GM10847 (cell line): ENCODE data around the gene KLF7.

Experiments used
- POLR2A ChIP-seq: IDR thresholded peaks from 2 replicates; pipeline ENCODE4 v1.6.1; 2011; ENCODE audit not compliant: insufficient read length; ENCODE audit errors: extremely low read depth

Gene KLF7

DNA sequence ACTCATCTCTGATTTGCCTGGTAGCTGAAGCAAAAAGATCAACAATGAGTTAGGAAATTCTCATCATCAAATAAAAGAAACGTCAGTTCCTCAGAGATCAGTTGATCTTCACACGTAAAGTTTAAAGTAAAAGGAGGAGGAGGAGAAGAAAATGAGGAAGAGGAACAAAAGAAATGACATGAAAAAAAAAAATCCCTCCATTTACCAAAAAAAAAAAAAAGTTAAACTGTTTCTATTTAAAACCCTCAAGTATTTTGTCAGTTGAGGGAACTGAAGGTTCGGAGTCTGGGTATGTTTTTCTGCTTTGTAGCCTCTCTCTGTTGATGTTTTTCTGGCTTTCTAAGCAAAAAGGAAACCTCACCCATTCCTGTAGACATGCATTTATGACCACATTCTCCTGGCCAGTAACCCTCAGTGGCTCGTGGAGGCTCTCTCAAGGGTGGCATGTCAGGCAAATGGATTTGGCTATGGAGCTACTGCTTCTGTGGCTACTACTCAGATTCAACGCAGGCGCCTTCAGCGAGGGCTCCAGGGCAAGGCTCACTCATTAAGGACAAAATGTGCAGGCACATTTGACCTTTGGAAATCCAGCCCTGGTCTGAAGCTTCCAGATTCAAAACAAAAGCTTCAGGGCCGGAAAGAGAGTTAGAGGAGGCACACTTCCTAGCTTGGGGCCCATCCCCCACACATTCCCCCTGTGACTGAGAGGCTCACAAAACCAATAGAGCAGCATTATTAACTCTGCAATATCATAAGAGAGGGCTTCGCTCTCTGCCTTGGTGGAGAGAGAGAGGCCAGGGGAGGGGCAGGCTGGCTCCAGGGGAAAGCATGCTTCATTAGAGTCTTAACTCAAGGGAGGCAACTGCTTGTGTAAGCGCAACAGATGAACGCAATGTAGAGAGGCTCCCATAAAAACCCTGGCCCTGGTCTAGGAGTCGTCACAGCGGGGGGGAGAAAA, 22.3 kb downstream of the KLF7 start:
- no peak for TF ChIP-seq POLR2A

DNA sequence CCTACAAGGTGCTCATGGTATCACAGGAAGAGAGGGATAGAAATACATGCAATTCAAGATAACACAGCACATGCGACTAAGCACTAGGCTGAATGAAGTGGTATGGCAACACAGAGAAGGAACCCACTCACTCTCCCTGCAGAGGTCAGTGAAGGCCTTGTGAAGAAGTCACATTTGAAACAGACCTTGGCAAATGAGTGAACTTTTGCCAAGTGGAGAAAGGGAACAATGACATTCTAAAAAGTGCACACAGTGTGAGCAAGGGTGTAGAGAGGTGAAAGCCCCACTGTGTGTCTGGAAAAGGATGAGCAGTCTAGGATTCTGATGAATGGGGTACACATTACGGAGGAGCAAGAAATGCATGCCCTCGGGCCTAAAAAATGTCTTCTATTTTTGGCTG, 23.3 kb downstream of the KLF7 start:
- no peak for TF ChIP-seq POLR2A

DNA sequence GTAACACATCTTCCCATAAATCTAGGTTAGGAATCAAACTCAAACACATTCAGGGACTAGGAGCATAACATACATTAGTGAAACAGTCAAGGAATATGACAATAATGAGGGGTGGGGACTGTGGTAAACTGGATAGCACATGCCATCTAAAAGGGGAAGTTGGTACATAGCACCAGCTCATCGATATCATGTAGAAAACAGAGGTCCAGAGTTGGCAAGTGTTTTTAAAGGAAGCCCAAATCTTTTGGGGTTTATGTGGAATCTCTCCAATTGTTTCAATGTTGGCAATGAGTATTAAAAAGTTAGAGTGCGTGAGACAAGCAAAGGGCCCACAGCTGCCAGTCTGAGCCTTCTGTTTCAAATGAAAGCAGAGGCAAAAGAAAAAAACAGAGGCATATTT, 24.4 kb downstream of the KLF7 start:
- TF ChIP-seq POLR2A, result no peak

DNA sequence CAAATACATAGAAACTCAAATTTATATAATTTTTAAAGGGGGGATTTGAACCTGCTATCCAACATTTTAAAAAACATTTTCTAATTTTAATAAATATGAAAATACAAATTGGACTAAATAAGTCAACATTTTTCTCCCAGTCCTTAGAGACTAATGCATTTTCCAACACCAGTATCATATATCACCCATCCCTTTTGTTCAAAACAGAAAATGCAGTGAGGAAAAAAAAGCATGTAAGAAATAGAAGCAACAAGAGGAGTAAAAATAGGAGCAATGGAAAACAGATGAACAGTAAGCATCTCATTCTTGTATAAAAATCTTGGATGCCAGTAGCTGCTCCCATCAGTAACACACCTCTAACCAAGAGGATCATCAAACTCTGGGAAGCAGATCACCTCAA, 25.5 kb downstream of the KLF7 start:
- no peak for TF ChIP-seq POLR2A

DNA sequence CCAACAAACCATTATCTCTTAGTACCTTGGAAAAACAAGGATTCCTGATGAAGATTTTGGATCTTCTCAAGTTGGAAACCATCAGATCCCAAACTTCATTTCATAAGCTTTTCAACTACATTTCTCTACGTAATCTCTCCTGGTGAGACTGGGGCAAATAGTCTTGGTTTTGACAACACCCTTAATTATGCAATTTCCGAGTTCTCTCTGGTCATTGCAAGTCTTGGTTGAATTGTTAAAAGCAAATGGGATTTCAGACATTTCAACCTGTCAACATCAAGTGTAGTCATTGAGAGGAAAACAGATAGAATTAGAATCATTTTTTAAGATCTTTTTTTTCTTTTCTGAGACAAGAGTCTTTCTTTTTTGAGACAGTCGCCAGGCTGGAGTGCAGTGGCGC, 26.2 kb downstream of the KLF7 start:
- TF ChIP-seq POLR2A, result no peak

DNA sequence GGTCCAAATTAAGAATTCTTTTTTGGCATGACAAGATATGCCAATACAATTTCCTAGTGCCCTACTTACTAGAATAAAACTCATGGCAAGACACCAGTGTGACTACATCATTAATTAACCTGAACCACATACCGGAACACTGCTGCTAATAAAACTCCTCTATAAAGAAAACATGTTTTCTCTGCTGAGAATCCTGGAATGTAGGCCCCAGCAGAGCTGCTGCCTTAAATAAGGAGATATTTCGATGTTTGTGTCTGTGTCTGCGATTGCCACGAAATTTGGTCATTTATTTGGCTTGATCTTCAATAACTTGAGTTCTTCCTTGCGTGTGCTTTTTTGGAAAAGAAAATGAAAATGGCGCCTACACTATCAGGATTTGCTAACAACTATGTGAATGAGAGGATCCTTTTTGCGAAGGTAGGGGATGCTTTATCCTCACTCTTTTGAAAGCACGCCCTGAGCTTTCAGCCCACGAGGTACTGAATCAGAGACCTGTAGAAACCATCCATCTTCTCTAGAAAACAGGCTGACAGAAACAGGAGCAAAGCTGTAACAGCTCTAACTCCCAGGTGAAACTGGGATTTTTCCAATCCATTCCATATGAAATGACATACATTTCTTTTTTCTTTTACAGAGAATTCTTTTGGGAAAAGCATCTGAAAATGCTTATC, 27.0 kb downstream of the KLF7 start:
- TF ChIP-seq POLR2A, result no peak

DNA sequence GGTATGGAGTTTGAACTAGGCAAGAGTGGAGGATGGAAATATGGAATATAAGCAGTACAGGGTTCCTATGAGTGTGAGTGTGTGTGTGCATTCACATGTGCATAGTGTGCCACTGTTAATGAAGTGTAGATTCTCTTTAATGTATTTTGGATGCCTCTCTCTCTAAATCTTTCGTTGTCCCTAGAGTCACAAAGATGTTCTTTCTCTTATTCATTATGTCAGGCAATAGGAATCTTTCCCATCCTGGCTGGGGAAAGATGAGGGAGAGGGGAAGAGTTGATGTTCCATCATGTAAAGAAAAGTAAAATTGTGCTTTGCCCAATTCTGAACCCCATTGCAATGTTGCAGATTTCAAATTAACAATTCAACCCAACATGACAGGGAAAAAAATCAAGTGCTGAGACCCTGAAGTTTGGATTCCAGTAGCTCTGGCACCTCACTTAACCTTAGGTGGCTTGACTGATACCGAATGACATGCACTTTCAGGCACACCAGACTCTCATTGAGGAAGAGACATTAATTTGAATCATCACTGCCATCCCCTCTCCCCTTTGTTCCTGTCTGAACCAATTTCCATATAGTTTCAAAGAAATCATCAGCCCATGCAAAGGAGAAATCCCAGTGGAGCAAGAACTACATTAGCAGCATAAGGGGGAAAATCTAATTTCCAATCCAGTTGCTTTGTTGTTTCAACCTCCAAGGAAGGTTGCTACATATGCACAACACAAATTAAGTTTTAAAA, 28.0 kb downstream of the KLF7 start:
- TF ChIP-seq POLR2A, result no peak

DNA sequence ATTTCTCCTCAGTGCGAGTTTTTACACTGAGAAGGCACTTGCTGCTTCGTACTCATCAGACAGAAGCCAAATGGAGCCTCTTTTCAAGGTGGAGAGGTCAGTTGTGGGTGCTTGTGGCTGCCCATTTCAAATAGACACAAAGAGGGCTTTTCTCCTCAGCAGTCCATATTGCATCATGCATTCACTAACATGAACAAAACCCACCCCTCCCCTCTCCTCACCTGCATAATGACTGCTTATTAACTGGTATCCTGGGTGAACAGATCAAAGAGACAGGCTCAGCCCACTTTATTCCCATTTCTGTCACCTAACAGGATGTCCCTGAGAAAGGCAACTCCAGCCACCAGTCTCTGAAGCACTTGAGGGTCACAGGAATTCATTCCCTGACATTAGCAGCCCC, 28.9 kb downstream of the KLF7 start:
- no peak for TF ChIP-seq POLR2A

DNA sequence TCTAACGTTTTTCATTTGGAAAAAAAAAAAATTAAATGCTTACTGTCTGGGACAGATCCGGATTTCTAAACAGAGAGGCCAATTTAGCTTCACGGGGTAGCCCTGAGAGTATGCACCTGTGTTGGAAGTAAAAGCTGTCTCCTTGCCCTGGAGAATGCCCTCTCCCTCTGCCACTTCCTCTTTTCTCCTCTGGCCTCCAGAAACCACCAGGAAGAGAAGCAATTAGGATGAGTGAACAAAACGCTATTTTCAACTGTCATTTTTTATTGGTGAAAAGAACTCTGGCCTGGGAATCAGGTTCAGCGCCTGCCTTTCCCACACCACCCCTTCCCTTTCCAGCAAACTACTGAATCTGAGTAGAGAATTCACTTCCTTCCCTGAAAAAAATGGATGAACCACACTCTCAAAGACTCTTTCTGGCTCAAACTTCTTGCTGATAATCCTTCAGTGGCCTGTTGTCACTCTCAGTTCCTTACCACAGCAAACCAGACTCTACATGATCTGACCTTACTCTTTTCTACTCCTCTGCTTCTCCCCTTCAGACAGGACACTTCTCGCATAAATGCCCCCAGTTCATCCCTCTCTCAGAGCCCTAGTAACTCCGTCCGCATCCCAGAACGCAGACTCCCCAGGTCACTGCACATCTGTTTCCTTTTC, 29.8 kb downstream of the KLF7 start:
- no peak for TF ChIP-seq POLR2A

DNA sequence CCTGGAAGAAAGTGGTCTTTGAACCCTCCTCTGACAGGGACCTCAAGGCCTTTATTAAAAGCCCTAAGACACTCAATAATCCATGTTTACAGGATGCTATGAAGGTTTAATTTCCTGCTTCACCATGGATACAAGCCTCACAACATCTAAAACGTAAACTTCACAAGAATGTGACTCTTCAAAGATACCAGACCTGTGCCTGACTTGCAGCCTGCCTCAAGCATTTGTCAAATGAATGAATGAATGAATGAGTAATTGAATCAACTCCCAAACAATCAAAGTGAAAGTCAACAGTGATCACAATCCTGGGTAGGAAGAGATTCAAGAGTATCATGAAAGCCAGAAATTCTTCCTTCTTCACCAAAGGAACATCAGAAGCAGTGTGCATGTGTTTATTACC, 30.4 kb downstream of the KLF7 start:
- TF ChIP-seq POLR2A, result no peak

DNA sequence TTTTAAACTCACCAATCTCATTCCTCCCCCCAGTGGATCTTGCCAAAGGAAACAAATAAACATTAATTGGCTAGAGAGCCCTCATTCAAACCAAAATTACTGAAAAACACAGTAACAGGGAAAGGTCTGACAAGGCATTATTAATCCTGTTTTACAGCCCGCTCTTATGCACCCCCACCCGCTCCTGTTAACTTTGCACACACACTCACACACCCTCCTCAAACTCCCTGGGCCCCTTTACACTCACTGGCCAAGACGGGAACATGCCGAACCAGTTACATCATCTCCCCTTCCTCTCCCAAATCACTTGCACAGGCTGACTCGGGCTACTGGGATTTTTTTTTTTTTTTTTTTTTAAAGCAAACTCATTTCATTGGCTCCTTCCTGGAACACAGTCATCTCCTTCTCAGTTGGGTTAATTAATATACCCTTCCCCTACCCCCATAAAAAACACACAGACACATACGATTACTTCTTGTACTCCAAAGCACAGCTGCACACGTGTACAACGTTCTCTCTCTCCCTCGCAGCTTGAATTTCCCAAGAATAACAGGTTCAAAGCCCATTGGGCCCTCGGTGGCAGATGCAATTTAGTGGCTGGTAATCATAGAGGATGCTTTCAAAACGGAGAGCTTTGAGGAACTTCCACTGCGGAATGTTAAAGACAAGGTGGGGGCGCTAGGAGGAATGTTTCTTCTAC, 31.8 kb downstream of the KLF7 start:
- TF ChIP-seq POLR2A, result no peak

DNA sequence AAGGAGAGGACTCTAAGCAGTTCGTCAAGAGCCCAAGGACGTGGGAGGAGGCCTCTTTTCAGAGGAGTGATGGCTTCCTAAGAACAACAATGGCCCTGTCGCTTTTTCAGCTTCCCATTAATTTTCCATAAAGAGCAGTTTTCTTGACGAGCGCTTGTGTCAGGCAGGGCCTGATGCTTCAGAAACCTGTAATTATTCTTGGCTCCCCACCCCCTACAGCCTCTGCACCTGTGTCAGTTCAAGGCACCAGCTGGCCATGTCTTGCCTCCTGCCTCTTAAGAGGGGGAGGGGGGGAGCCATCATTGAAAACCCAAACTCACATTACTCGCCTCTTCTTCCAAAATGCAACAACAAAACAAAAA, 32.3 kb downstream of the KLF7 start:
- no peak for TF ChIP-seq POLR2A

DNA sequence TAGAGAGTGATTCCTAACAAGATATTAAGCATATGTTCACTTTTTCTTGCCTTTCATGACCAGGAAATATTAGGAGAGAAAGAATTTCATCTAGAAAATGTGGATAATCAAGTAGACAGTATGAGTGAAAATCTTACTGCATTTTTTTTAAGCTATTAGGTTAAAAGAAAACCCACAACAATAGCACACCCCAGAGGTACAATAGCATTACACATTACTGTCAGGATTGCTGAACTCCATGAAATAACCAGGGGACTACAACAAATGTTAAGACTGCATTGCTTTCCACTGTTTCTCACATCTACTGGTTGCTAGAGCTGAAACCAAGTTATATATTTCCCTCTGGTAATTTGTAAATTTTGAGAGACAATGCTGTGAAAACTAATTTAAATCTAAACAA, 33.7 kb downstream of the KLF7 start:
- TF ChIP-seq POLR2A, result no peak

DNA sequence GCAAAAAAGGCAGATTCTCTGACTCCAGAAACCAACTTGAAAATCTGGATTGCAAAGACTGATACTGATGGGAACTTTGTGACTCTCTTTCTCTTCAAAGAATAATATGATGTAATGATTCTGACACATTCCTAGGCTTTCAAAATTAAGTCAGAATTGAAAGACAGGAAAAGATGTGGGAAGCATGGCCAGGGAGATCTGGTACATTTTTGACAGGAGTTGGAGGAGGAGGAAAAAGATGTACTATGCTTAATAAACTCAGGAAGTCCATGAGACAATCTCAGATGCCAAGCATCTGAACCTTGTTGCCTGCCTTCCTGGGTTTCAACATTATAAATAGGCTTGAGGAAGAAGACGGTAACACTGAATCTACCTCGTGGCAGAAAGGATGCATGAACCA, 34.2 kb downstream of the KLF7 start:
- no peak for TF ChIP-seq POLR2A
